Peyer's patch (tissue), 4 donors: Measurements from ENCODE around the gene ZNF579. TPM values are rescaled to one million over a fixed set of nuclear protein-coding genes. Genes with fewer than 3 reads are reported as not detected.
"Not testable (repeated sequence)": the region's sequence is repeated elsewhere in the genome, so short reads cannot be mapped to it uniquely, and the experiment has no call there.

ENCODE experiments used
- DNase-seq, 3 donors: peaks; one replicate each; pipeline ENCODE4 v3.0.0-alpha.2; 2017 to 2019
- H3K27ac ChIP-seq, 4 donors: fragments of 200-600 bp; sonication (generic); one replicate each; pipeline ENCODE4 v1.5.1; 2016 to 2019
- H3K27me3 ChIP-seq, 2 donors: fragments of 200-600 bp; sonication (generic); one replicate each; pipeline ENCODE4 v1.5.1; 2019
- H3K36me3 ChIP-seq, 3 donors: fragments of 200-600 bp; sonication (generic); one replicate each; pipeline ENCODE4 v1.5.1; 2016 to 2019
- H3K4me1 ChIP-seq, 4 donors: fragments of 200-600 bp; sonication (generic); one replicate each; pipeline ENCODE4 v1.5.1; 2016 to 2019
- H3K4me3 ChIP-seq, 4 donors: fragments of 200-600 bp; sonication (generic); 1 replicate in 3 of 4; 2 replicates in 1 of 4; pipeline ENCODE4 v1.5.1; 2016 to 2019; ENCODE audit warnings: mild to moderate bottlenecking in 1 of 4
- H3K9me3 ChIP-seq, 4 donors: fragments of 200-600 bp; sonication (generic); one replicate each; pipeline ENCODE4 v1.5.1; 2016 to 2019; ENCODE audit warnings: mild to moderate bottlenecking in 1 of 4
- POLR2A ChIP-seq, 2 donors: fragments of 450-650 bp; IDR thresholded peaks; one replicate each; pipeline ENCODE4 v1.5.1; 2017; ENCODE audit warnings: antibody characterized with exemption in 2 of 2, mild to moderate bottlenecking in 2 of 2, moderate library complexity in 2 of 2
- total RNA-seq, 4 donors: library from RNA; depleted of rRNA; stranded (reverse); fragments of >200 nt; gene quantifications; one replicate each; pipeline ENCODE4 v1.1.0, GENCODE V29; 2016
- TF ChIP-seq, protein P1 (sequence below), 6 experiments: fragments of 450-650 bp in 4 of 6; fragments of 200-600 bp in 2 of 6; sonication (generic) in 1 of 6; IDR thresholded peaks; one replicate each; pipeline ENCODE4 v1.5.1; 2017 to 2019; ENCODE audit warnings: antibody characterized with exemption in 6 of 6, mild to moderate bottlenecking in 3 of 6, moderate library complexity in 1 of 6

Gene ZNF579
- total RNA-seq, 4 donors from 2014 or later = 1.7 to 6.1 (median 3.1) TPM; not detected in 1

DNA sequence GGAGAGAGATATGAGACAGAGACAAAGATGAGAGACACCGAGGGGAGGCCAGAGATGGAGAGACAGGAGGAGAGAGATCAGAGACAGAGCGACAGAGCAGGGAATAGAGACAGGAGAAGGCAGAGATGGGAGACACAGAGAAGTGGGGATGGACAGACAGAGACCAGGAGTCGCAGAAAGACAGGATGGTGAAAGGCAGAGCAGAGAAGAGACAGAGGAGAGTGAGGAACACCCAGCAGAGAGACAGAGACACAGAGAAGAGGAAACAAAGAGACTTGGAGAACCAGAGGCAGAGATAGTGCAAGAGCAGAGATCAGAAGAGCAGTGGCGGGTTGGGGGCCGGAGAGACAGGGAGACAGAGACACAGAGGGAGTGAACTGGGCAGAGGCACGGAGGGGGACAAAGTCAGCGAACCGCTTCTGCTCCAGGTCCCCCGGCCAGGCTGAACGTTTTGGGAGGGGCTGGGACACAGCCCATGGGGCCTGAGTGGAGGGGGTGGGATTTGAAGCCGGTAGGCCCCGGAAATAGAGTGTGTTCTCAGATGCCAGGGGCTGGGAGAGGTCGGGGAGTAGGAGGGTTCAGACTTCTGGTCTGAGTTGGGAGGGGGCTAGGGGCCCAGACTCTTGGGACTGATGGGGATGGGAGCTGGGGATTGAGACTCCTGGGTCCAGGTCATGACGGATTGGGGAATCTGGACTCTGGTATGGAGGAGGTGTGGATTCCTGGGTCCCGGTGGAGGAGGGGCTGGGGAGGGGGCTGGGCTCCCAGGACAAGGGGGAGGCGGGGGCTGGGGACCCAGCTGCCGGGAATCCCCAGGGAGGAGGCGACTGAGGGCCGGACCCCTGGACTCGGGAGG is 654 bp downstream of the ZNF579 start:
- H3K36me3 ChIP-seq = peaks cover 0 to 21% (median 0%) of the 10 kb centered on the region in 3 donors
- H3K4me3 ChIP-seq = peak overlapping the region; percentile 71 to 99 (median 76)
- H3K27me3 ChIP-seq = no peaks in the 10 kb centered on the region
- TF ChIP-seq, protein P1, sequence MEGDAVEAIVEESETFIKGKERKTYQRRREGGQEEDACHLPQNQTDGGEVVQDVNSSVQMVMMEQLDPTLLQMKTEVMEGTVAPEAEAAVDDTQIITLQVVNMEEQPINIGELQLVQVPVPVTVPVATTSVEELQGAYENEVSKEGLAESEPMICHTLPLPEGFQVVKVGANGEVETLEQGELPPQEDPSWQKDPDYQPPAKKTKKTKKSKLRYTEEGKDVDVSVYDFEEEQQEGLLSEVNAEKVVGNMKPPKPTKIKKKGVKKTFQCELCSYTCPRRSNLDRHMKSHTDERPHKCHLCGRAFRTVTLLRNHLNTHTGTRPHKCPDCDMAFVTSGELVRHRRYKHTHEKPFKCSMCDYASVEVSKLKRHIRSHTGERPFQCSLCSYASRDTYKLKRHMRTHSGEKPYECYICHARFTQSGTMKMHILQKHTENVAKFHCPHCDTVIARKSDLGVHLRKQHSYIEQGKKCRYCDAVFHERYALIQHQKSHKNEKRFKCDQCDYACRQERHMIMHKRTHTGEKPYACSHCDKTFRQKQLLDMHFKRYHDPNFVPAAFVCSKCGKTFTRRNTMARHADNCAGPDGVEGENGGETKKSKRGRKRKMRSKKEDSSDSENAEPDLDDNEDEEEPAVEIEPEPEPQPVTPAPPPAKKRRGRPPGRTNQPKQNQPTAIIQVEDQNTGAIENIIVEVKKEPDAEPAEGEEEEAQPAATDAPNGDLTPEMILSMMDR (IDR thresholded peaks at IDR 0.05) = no peak
- no peak for TF ChIP-seq POLR2A (IDR thresholded peaks at IDR 0.05)
- H3K27ac ChIP-seq = peak overlapping the region; percentile 81 to 89 (median 84)
- no peak for DNase-seq
- peaks cover 0 to 25% (median 3%) of the 10 kb centered on the region in 4 donors for H3K4me1 ChIP-seq
- H3K9me3 ChIP-seq = no peaks in the 10 kb centered on the region

DNA sequence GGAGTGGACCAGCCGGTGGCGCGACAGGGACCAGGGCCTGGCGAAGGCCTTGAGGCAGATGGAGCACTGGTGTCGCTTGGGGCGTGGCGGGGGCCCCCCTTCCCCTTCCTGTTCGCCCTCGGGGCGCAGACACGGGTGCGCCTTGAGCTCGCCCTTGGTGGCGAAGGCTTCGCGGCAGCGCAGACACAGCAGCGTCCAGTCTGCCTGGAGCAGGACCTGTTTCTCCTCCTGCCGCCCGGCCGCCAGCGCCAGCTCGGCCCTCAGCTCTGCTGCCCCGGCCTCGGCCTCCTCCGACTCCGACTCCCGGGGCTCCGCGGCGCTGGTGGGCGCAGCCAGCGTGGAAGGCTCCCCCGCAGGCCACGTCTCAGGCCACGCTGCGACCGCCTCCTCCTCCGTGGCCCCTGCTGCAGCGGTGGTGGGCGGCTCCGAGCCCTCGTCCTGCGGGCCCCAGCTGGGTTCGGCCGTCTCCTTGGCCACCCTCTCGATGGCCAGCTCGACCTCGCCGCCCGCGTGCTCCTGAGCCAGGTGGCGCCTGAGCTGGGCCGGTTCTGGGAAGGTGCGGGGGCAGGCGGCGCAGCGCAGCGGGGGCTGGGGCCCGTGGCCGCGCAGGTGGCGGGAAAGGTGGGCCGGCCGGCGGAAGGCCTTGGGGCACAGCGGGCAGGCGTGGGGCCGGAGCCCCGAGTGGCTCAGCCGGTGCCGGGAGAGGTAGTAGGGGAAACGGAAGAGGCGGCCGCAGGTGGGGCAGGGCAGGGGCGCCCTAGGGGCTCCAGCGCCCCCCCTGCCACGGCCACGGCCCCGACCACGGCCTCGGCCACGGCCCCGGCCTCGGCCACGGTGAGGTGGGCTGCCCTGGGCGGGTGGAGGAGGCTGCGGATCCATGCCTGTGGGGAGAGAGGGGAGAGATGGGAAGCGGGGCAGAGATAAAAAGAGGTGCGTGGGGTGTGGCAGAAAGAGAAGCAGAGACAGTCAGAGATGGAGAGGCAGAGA is 1.6 kb downstream of the ZNF579 start:
- TF ChIP-seq, protein P1 (IDR thresholded peaks at IDR 0.05) = no peak
- no peak for TF ChIP-seq POLR2A (IDR thresholded peaks at IDR 0.05)
- no peaks in the 10 kb centered on the region for H3K9me3 ChIP-seq
- peak overlapping the region in 1 of 4 donors; percentile 99 for H3K4me3 ChIP-seq
- H3K4me1 ChIP-seq = peaks cover 0 to 25% (median 3%) of the 10 kb centered on the region in 4 donors
- H3K27me3 ChIP-seq = no peaks in the 10 kb centered on the region
- peaks cover 0 to 21% (median 0%) of the 10 kb centered on the region in 3 donors for H3K36me3 ChIP-seq
- DNase-seq = no peak
- no peak overlapping the region for H3K27ac ChIP-seq

GRCh38 chr19:55578031-55578760 is 2.5 kb downstream of the ZNF579 start:
- H3K9me3 ChIP-seq = no peaks in the 10 kb centered on the region
- H3K4me3 ChIP-seq = no peak overlapping the region
- DNase-seq = no peak
- H3K27me3 ChIP-seq = no peaks in the 10 kb centered on the region
- peaks cover 0 to 25% (median 3%) of the 10 kb centered on the region in 4 donors for H3K4me1 ChIP-seq
- no peak for TF ChIP-seq POLR2A (IDR thresholded peaks at IDR 0.05)
- TF ChIP-seq, protein P1 (IDR thresholded peaks at IDR 0.05) = no peak
- peaks cover 0 to 21% (median 0%) of the 10 kb centered on the region in 3 donors for H3K36me3 ChIP-seq
- H3K27ac ChIP-seq = no peak overlapping the region

DNA sequence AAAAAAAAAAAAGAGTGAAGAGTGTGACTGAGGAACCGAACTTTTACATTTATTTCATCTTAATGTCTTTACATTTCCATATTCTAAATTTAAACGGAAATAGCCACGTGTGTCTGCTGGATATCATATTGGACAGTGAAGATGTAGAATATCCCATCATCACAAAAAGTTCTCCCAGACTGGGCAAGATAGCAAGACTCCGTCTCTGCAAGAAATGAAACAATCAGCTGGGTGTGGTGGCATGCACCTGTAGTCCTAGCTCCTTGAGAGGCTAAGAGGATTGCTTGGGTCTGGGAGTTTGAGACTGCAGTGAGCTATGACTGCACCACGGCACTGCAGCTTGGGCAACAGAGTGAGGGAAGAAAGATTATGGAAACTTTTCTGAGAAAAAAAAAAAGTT is 3.9 kb downstream of the ZNF579 start:
- no peak for TF ChIP-seq POLR2A (IDR thresholded peaks at IDR 0.05)
- TF ChIP-seq, protein P1 (IDR thresholded peaks at IDR 0.05) = no peak
- peaks cover 0 to 18% (median 3%) of the 10 kb centered on the region in 4 donors for H3K4me1 ChIP-seq
- DNase-seq = no peak
- H3K36me3 ChIP-seq = peaks cover 0 to 21% (median 0%) of the 10 kb centered on the region in 3 donors
- no peak overlapping the region for H3K27ac ChIP-seq
- no peaks in the 10 kb centered on the region for H3K9me3 ChIP-seq
- H3K27me3 ChIP-seq = no peaks in the 10 kb centered on the region
- H3K4me3 ChIP-seq = no peak overlapping the region

GRCh38 chr19:55573929-55574328 is 6.7 kb downstream of the ZNF579 start:
- not testable (repeated sequence) for DNase-seq, H3K27ac ChIP-seq, H3K4me1 ChIP-seq, H3K4me3 ChIP-seq, H3K27me3 ChIP-seq, H3K9me3 ChIP-seq
- peaks cover 0 to 19% (median 0%) of the 10 kb centered on the region in 3 donors for H3K36me3 ChIP-seq

DNA sequence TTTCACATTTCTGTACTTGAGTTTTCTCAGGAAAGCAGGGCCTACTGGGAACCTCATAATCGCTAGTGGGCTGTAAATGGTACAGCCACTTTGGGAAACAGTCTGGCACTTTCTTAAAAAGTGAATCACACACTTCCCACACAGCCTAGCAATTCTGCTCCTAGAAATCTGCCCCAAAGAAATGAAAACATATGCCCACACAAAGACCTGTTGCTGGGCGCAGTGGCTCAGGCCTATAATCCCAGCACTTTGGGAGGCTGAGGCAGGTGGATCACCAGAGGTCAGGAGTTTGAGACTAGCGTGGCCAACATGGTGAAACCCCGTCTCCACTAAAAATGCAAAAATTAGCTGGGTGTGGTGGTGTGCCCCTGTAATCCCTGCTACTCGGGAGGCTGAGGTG is 11.2 kb downstream of the ZNF579 start:
- not testable (repeated sequence) for H3K4me3 ChIP-seq, H3K4me1 ChIP-seq, H3K36me3 ChIP-seq, H3K9me3 ChIP-seq, H3K27me3 ChIP-seq, DNase-seq, H3K27ac ChIP-seq
